ENCODE data around the gene IKZF3. TPM values are rescaled to one million over a fixed set of nuclear protein-coding genes. Genes with fewer than 3 reads are reported as not detected.

The IKZF3 gene
- total and polyA plus RNA-seq, 10 of the 15 experiments (the other 5 are each of a cell fraction or from before 2014, with no cell fraction given): 5.5 to 98.2 (median 47.6) TPM

- no peak overlapping the region for H3K4me2 ChIP-seq (ENCODE audit: control insufficient read depth, insufficient read depth)
- no peak overlapping the region for H3K4me3 ChIP-seq
- WGBS (ENCODE audit: insufficient coverage, insufficient replicate concordance, low lambda C conversion rate, missing lambda C conversion rate): 72% methylated on average over 20 of the region's 20 CpGs
- ATAC-seq: no peak
- H3K79me2 ChIP-seq (ENCODE audit: control insufficient read depth, insufficient read depth, low read length): no peaks in the 10 kb centered on the region
- H3K4me1 ChIP-seq (ENCODE audit: control insufficient read depth, insufficient read depth, low read length): no peaks in the 10 kb centered on the region
- TF ChIP-seq CREM (IDR thresholded peaks at IDR 0.05; ENCODE audit: low read depth): no peak
- TF ChIP-seq BHLHE40 (IDR thresholded peaks at IDR 0.05; ENCODE audit: borderline replicate concordance in 1 of 2, low read depth in 2 of 2, low read length in 1 of 2): 0 out of 4 replicates have a peak, but pooled peaks of 1 of the 2 experiments have one; percentile 18
- no TSS peak for BruUV-seq (replicated peaks)
- H3K27me3 ChIP-seq (replicated peaks in 1 of 2; ENCODE audit: control insufficient read depth in 2 of 2, insufficient read depth in 2 of 2, low read length in 1 of 2): peaks cover 0 to 1% of the 10 kb centered on the region in 2 experiments; a peak in 1 of 4 replicates
- ChIA-PET POLR2A (interaction anchor here (0.7 kb wide), 1 partner anchor 225 kb away, joined by 3 read pairs; no protein-coding TSS in a partner anchor), RAD21 (ENCODE audit: unreplicated experiment) (no interaction called here), CTCF (interaction anchor here (0.6 to 1.2 kb wide), 4 partner anchors 38 to 726 kb away, joined by 3 to 4 read pairs (median 3); no protein-coding TSS in a partner anchor), SMC1A (ENCODE audit: uncharacterized antibody, unreplicated experiment) (interaction anchor here (1.1 kb wide), 1 partner anchor 26 kb away, joined by 3 read pairs; no protein-coding TSS in a partner anchor)
- no peak overlapping the region for H3K27ac ChIP-seq (ENCODE audit: control insufficient read depth, insufficient read depth)
- no peak for DNase-seq (ENCODE audit: low read depth, low spot score)
- no peak for FAIRE-seq
- H2AFZ ChIP-seq (ENCODE audit: control insufficient read depth, low read depth, low read length): no peak overlapping the region
- no peaks in the 10 kb centered on the region for H3K36me3 ChIP-seq (ENCODE audit: control insufficient read depth in 2 of 2, insufficient read depth in 2 of 2, low read length in 1 of 2)
- H3K9ac ChIP-seq (ENCODE audit: control insufficient read depth, insufficient read depth, low read length): no peak overlapping the region
- intact Hi-C loops (cut with micrococcal nuclease; ENCODE audit: unreplicated experiment) (no loop called here), in situ Hi-C loops (cut with MboI) (no loop called here)
- H3K9me3 ChIP-seq (replicated peaks; ENCODE audit: control insufficient read depth, insufficient read depth, low read length): no peaks in the 10 kb centered on the region
- no peaks in the 10 kb centered on the region for H4K20me1 ChIP-seq (ENCODE audit: control insufficient read depth, insufficient read depth)
Measured at GRCh38 chr17:39709998-39710964, 153.8 kb downstream of the IKZF3 start.

- ChIA-PET POLR2A (no interaction called here), SMC1A (ENCODE audit: uncharacterized antibody, unreplicated experiment) (no interaction called here), RAD21 (ENCODE audit: unreplicated experiment) (no interaction called here), CTCF (interaction anchor here (1.2 kb wide), 1 partner anchor 88 kb away, joined by 3 read pairs; no protein-coding TSS in a partner anchor)
- Histone ChIP-seq H3K4me1 (ENCODE audit: control insufficient read depth, insufficient read depth, low read length) (no peaks in the 10 kb centered on the region), H3K9ac (ENCODE audit: control insufficient read depth, insufficient read depth, low read length) (no peak overlapping the region), H3K27me3 (replicated peaks in 1 of 2; ENCODE audit: control insufficient read depth in 2 of 2, insufficient read depth in 2 of 2, low read length in 1 of 2) (peaks cover 0 to 1% of the 10 kb centered on the region in 2 experiments; a peak in 1 of 4 replicates), H3K27ac (ENCODE audit: control insufficient read depth, insufficient read depth) (no peak overlapping the region), H3K9me3 (replicated peaks; ENCODE audit: control insufficient read depth, insufficient read depth, low read length) (no peaks in the 10 kb centered on the region), H3K4me2 (ENCODE audit: control insufficient read depth, insufficient read depth) (no peak overlapping the region), H3K36me3 (ENCODE audit: control insufficient read depth in 2 of 2, insufficient read depth in 2 of 2, low read length in 1 of 2) (no peaks in the 10 kb centered on the region), H3K79me2 (ENCODE audit: control insufficient read depth, insufficient read depth, low read length) (no peaks in the 10 kb centered on the region), H3K4me3 (no peak overlapping the region), H4K20me1 (ENCODE audit: control insufficient read depth, insufficient read depth) (no peaks in the 10 kb centered on the region), H2AFZ (ENCODE audit: control insufficient read depth, low read depth, low read length) (no peak overlapping the region)
- BruUV-seq (replicated peaks): no TSS peak
- FAIRE-seq (no peak), ATAC-seq (no peak), DNase-seq (ENCODE audit: low read depth, low spot score) (no peak)
- WGBS (ENCODE audit: insufficient coverage, insufficient replicate concordance, low lambda C conversion rate, missing lambda C conversion rate): 53% methylated on average over 13 of the region's 14 CpGs
- intact Hi-C loops (cut with micrococcal nuclease; ENCODE audit: unreplicated experiment): no loop called here
- in situ Hi-C loops (cut with MboI): no loop called here
- TF ChIP-seq CBX3 (IDR thresholded peaks at IDR 0.05; ENCODE audit: borderline replicate concordance, low read depth): no peak
- TF ChIP-seq SREBF2 (IDR thresholded peaks at IDR 0.05; ENCODE audit: low read length): no peak
- no peak for TF ChIP-seq MEF2B (IDR thresholded peaks at IDR 0.05; ENCODE audit: partially characterized antibody, poor library complexity, severe bottlenecking)
- no peak for TF ChIP-seq NFXL1 (IDR thresholded peaks at IDR 0.05; ENCODE audit: borderline replicate concordance)
- TF ChIP-seq IRF3 (IDR thresholded peaks at IDR 0.05): no peak
- TF ChIP-seq CHD1 (IDR thresholded peaks at IDR 0.05; ENCODE audit: low read depth, low read length): no peak
- TF ChIP-seq POLR2A (IDR thresholded peaks at IDR 0.05; ENCODE audit: low read depth, low read length): no peak
- TF ChIP-seq YBX1 (IDR thresholded peaks at IDR 0.05): no peak
- TF ChIP-seq ATF2 (IDR thresholded peaks at IDR 0.05; ENCODE audit: low read length): no peak
- TF ChIP-seq WRNIP1 (IDR thresholded peaks at IDR 0.05; ENCODE audit: borderline replicate concordance, low read depth, low read length): no peak
- no peak for TF ChIP-seq TBL1XR1 (IDR thresholded peaks at IDR 0.05; ENCODE audit: low read depth, low read length)
- TF ChIP-seq RFX5 (IDR thresholded peaks at IDR 0.05; ENCODE audit: low read depth, low read length): no peak
Measured at GRCh38 chr17:39709319-39709997, 154.7 kb downstream of the IKZF3 start.
